Endothelial cell of umbilical vein (primary cell): ENCODE measurements around the gene IGF2R. TPM values are rescaled to one million over a fixed set of nuclear protein-coding genes. Genes with fewer than 3 reads are reported as not detected.

ENCODE experiments used
- BruUV-seq: library from RNA; stranded (reverse); fragments of 400-500 nt; replicated peaks from 2 replicates; lab custom pipeline; 2021; lab: Mats Ljungman, UMichigan
- CTCF ChIA-PET: fragments of 300-600, 350-600 bp; sonication (Branson Sonifier 250); formaldehyde crosslinking; loops from one replicate; lab custom pipeline; 2021; ENCODE audit warnings: antibody characterized with exemption, inconsistent platforms; lab: Charles Lee
- POLR2A ChIA-PET: fragments of 300-600, 350-600 bp; sonication (Branson Sonifier 250); formaldehyde crosslinking; loops from one replicate; lab custom pipeline; 2021; ENCODE audit warnings: antibody characterized with exemption, inconsistent platforms; lab: Charles Lee
- DNase-seq: peaks from one replicate; pipeline ENCODE4 v3.0.0-alpha.2; 2011; ENCODE audit warnings: low read depth, low spot score
- FAIRE-seq: peaks from 2 replicates; lab custom pipeline; 2011; peaks lifted over from hg19 to GRCh38; lab: Jason Lieb, UNC
- H2AFZ ChIP-seq: 2 replicates; pipeline ENCODE4 v1.6.0; 2012; ENCODE audit warnings: low read depth, low read length, control low read depth, inconsistent platforms
- H3K27ac ChIP-seq: 2 replicates; pipeline ENCODE4 v1.5.1; 2011; ENCODE audit warnings: low read depth, mild to moderate bottlenecking, control low read depth, low read length, moderate library complexity; ENCODE audit not compliant: insufficient read depth
- H3K27me3 ChIP-seq, 2 experiments: 2 replicates each; pipeline versions ENCODE4 v1.6.0 to v1.6.1; 2011; ENCODE audit warnings: low read length in 2 of 2, mixed read lengths in 1 of 2; ENCODE audit not compliant: control insufficient read depth in 2 of 2, insufficient read depth in 2 of 2
- H3K36me3 ChIP-seq, 2 experiments: 2 replicates in 1 of 2; 3 replicates in 1 of 2; pipeline ENCODE4 v1.5.1; 2011; ENCODE audit warnings: low read length in 2 of 2, mild to moderate bottlenecking in 1 of 2, moderate library complexity in 1 of 2; ENCODE audit not compliant: control insufficient read depth in 2 of 2, insufficient read depth in 2 of 2; ENCODE audit errors: extremely low read depth in 1 of 2
- H3K4me1 ChIP-seq: 3 replicates; pipeline ENCODE4 v1.5.1; 2011; ENCODE audit warnings: mild to moderate bottlenecking, low read length; ENCODE audit not compliant: control insufficient read depth, insufficient read depth; ENCODE audit errors: extremely low read depth
- H3K4me2 ChIP-seq: 2 replicates; pipeline ENCODE4 v1.6.1; 2011; ENCODE audit warnings: low read length, control low read depth, mixed read lengths; ENCODE audit not compliant: insufficient read depth
- H3K4me3 ChIP-seq, 3 experiments: fragments of 200-600 bp in 1 of 3; sonication (generic), shearing (Covaris generic) in 1 of 3; replicated peaks in 1 of 3; 2 replicates each; pipeline ENCODE4 v1.5.1; 2011 to 2016; ENCODE audit warnings: control low read depth in 3 of 3, low read length in 3 of 3, mild to moderate bottlenecking in 2 of 3, inconsistent platforms in 1 of 3, low read depth in 1 of 3, moderate library complexity in 1 of 3; ENCODE audit not compliant: insufficient read depth in 1 of 3
- H3K79me2 ChIP-seq: 2 replicates; pipeline ENCODE4 v1.6.0; 2012; ENCODE audit warnings: low read length, inconsistent platforms; ENCODE audit not compliant: control insufficient read depth, insufficient read depth
- H3K9ac ChIP-seq: replicated peaks from 2 replicates; pipeline ENCODE3; 2011; ENCODE audit warnings: low read length, control low read depth; ENCODE audit not compliant: insufficient read depth; ENCODE audit errors: extremely low read depth
- H3K9me1 ChIP-seq: replicated peaks from 3 replicates; pipeline ENCODE4 v1.6.0; 2011; ENCODE audit warnings: mild to moderate bottlenecking, low read length; ENCODE audit not compliant: control insufficient read depth, insufficient read depth; ENCODE audit errors: extremely low read depth
- H3K9me3 ChIP-seq: replicated peaks from 2 replicates; pipeline ENCODE4 v1.5.1; 2012; ENCODE audit warnings: low read length, inconsistent platforms; ENCODE audit not compliant: control insufficient read depth, insufficient read depth
- H4K20me1 ChIP-seq: replicated peaks from 2 replicates; pipeline ENCODE3; 2011; ENCODE audit warnings: mild to moderate bottlenecking, low read length; ENCODE audit not compliant: control insufficient read depth, insufficient read depth; ENCODE audit errors: extremely low read depth
- FOS ChIP-seq: IDR thresholded peaks from 2 replicates; pipeline ENCODE4 v1.6.1; 2011; ENCODE audit warnings: mild to moderate bottlenecking, low read length, moderate library complexity, borderline replicate concordance; ENCODE audit not compliant: insufficient read depth
- GATA2 ChIP-seq: IDR thresholded peaks from 2 replicates; pipeline ENCODE4 v1.7.0; 2011; ENCODE audit warnings: low read depth, mild to moderate bottlenecking, moderate library complexity, mixed read lengths, low read length; ENCODE audit not compliant: insufficient read length, insufficient read depth
- MYC ChIP-seq: IDR thresholded peaks from one replicate; pipeline ENCODE4 v1.6.1; 2011; ENCODE audit warnings: mild to moderate bottlenecking, low read depth, low read length
- POLR2A ChIP-seq: IDR thresholded peaks from 2 replicates; pipeline ENCODE4 v1.6.1; 2012; ENCODE audit warnings: low read depth, mild to moderate bottlenecking, control low read depth, low read length
- POLR2AphosphoS5 ChIP-seq: IDR thresholded peaks from 2 replicates; pipeline ENCODE4 v1.6.1; 2012; ENCODE audit warnings: low read depth, mild to moderate bottlenecking, control low read depth, low read length, moderate library complexity; ENCODE audit not compliant: insufficient read depth
- dilution Hi-C: fragments of 300-500 bp; cut with MboI; formaldehyde crosslinking; loops from one replicate; pipeline ENCODE4 v1.15.0; 2019; ENCODE audit warnings: low sequenced_read_pairs; ENCODE audit not compliant: extremely low pct_ligation_motif_present
- intact Hi-C: fragments of 100-400 bp; cut with micrococcal nuclease; formaldehyde crosslinking; loops from one replicate; pipeline ENCODE4 v1.10.0; 2022
- polyA plus RNA-seq, 4 experiments: library from polyadenylated mRNA; depleted of rRNA in 3 of 4; stranded (reverse) in 3 of 4; unstranded in 1 of 4; fragments of >200 nt; gene quantifications; 2 replicates each; pipeline versions ENCODE4 v1.2.1 to v1.2.3, GENCODE V29; 2011 to 2012; ENCODE audit warnings: missing spikeins in 1 of 4
- total RNA-seq: library from RNA; stranded (reverse); gene quantifications from 2 replicates; pipeline ENCODE4 v1.2.3, GENCODE V29; 2021

IGF2R gene
- total and polyA plus RNA-seq, 2 donors (not counting 3 experiments of a cell fraction or from before 2014, with no cell fraction given) = 16.3 to 60.2 TPM

- Histone ChIP-seq H3K4me3 (no peak overlapping the region), H3K27ac (no peak overlapping the region), H3K9me1 (no peaks in the 10 kb centered on the region), H3K27me3 (no peaks in the 10 kb centered on the region), H2AFZ (no peak overlapping the region), H3K79me2 (no peaks in the 10 kb centered on the region), H3K4me2 (no peak overlapping the region), H3K9ac (no peak overlapping the region), H4K20me1 (no peaks in the 10 kb centered on the region), H3K4me1 (no peaks in the 10 kb centered on the region), H3K36me3 (peaks cover 5 to 9% of the 10 kb centered on the region in 2 experiments), H3K9me3 (no peaks in the 10 kb centered on the region)
- TF ChIP-seq POLR2AphosphoS5 = no peak
- no peak for TF ChIP-seq FOS
- TF ChIP-seq MYC = no peak
- TF ChIP-seq GATA2 = no peak
- intact Hi-C loops (no loop called here), dilution Hi-C loops (no loop called here)
- DNase-seq (no peak), FAIRE-seq (no peak)
- ChIA-PET POLR2A (no interaction called here), CTCF (no interaction called here)
- no TSS peak for BruUV-seq
Measured at GRCh38 chr6:160035693-160036330, 66.9 kb downstream of the IGF2R start.

- no peak overlapping the region for H3K9ac ChIP-seq
- H3K4me3 ChIP-seq = no peak overlapping the region
- FAIRE-seq = no peak
Measured at GRCh38 chr6:160036331-160036695, 67.4 kb downstream of the IGF2R start.

More at GRCh38 chr6:160036331-160036695, 67.4 kb downstream of the IGF2R start:
- Histone ChIP-seq H3K27ac (no peak overlapping the region), H3K9me1 (no peaks in the 10 kb centered on the region), H3K36me3 (peaks cover 5 to 10% of the 10 kb centered on the region in 2 experiments), H4K20me1 (no peaks in the 10 kb centered on the region), H3K27me3 (no peaks in the 10 kb centered on the region), H2AFZ (no peak overlapping the region), H3K4me1 (no peaks in the 10 kb centered on the region), H3K79me2 (no peaks in the 10 kb centered on the region), H3K9me3 (no peaks in the 10 kb centered on the region), H3K4me2 (no peak overlapping the region)
- dilution Hi-C loops = no loop called here
- intact Hi-C loops = no loop called here
- ChIA-PET POLR2A (no interaction called here), CTCF (no interaction called here)
- no peak for DNase-seq
- no TSS peak for BruUV-seq
- TF ChIP-seq POLR2A = no peak
